Left lobe of liver (tissue), 2 donors: ENCODE measurements around the gene KLHDC1. TPM values are rescaled to one million over a fixed set of nuclear protein-coding genes. Genes with fewer than 3 reads are reported as not detected.
"Not testable (repeated sequence)": the region's sequence is repeated elsewhere in the genome, so short reads cannot be mapped to it uniquely, and the experiment has no call there.

Experiments used
- ATAC-seq: fragments of 200-7000 bp; cut with Tn5 transposase; one replicate; pipeline ENCODE4 v1.9.1; 2020; ENCODE audit warnings: mild to moderate bottlenecking, moderate library complexity
- DNase-seq: peaks from one replicate; pipeline ENCODE4 v3.0.0-alpha.2; 2020; ENCODE audit warnings: low spot score
- total RNA-seq: library from RNA; stranded (reverse); gene quantifications from one replicate; pipeline ENCODE4 v1.2.1, GENCODE V29; 2021
- donor health status: DM: no; HTN: no; CAD: no; lungs with moderate emphysema.
- donor health status: DM: no; HTN: yes; CAD: no.

Gene KLHDC1
- 3.0 TPM for total RNA-seq

GRCh38 chr14:49692811-49693734 lies at the start of gene KLHDC1:
Gene KLHDC1 (plus strand): TSS chr14:49693120. CDS start chr14:49693195, 75 bp downstream.
- peak; percentile 88 for DNase-seq
- ATAC-seq: peak; percentile 86

GRCh38 chr14:49653508-49653907 lies 39.4 kb upstream of the KLHDC1 start:
- no peak for ATAC-seq
- no peak for DNase-seq

- ATAC-seq (no peak), DNase-seq (no peak)
Observed at GRCh38 chr14:49654511-49654910, 38.4 kb upstream of the KLHDC1 start.

GRCh38 chr14:49657500-49657899 lies 35.4 kb upstream of the KLHDC1 start:
- not testable (repeated sequence) for ATAC-seq, DNase-seq

GRCh38 chr14:49659526-49660455 lies 33.1 kb upstream of the KLHDC1 start:
- DNase-seq: no peak
- ATAC-seq: no peak

- DNase-seq (no peak), ATAC-seq (no peak)
Observed at GRCh38 chr14:49670475-49670874, 22.4 kb upstream of the KLHDC1 start.

- no peak for ATAC-seq
Observed at GRCh38 chr14:49673586-49673985, 19.3 kb upstream of the KLHDC1 start.

GRCh38 chr14:49677643-49678042 lies 15.3 kb upstream of the KLHDC1 start:
- no peak for ATAC-seq
- no peak for DNase-seq

More at GRCh38 chr14:49673586-49673985, 19.3 kb upstream of the KLHDC1 start:
- DNase-seq: no peak

- ATAC-seq: no peak
- no peak for DNase-seq
Observed at GRCh38 chr14:49679271-49679670, 13.6 kb upstream of the KLHDC1 start.

- ATAC-seq (no peak), DNase-seq (no peak)
Observed at GRCh38 chr14:49686425-49686824, 6.5 kb upstream of the KLHDC1 start.

GRCh38 chr14:49687942-49688700 lies 4.8 kb upstream of the KLHDC1 start, which contains the start of gene POLE2:
Gene POLE2 (minus strand): TSS chr14:49688214. CDS start chr14:49688203, 11 bp downstream.
- peak; percentile 76 for DNase-seq
- peak; percentile 88 for ATAC-seq

- no peak for DNase-seq
- ATAC-seq: no peak
Observed at GRCh38 chr14:49688701-49689030, 4.3 kb upstream of the KLHDC1 start.

- no peak for ATAC-seq
- DNase-seq: no peak
Observed at GRCh38 chr14:49691031-49691430, 1.9 kb upstream of the KLHDC1 start.

GRCh38 chr14:49692193-49692757 lies 645 bp upstream of the KLHDC1 start:
- no peak for ATAC-seq
- DNase-seq: no peak

GRCh38 chr14:49693735-49694124 lies 810 bp downstream of the KLHDC1 start:
- ATAC-seq, DNase-seq: not testable (repeated sequence)

GRCh38 chr14:49702725-49703124 lies 9.8 kb downstream of the KLHDC1 start:
- ATAC-seq (no peak), DNase-seq (no peak)

GRCh38 chr14:49703965-49704364 lies 11.0 kb downstream of the KLHDC1 start:
- ATAC-seq (no peak), DNase-seq (no peak)

GRCh38 chr14:49704471-49704870 lies 11.6 kb downstream of the KLHDC1 start:
- DNase-seq, ATAC-seq: not testable (repeated sequence)

GRCh38 chr14:49710993-49711392 lies 18.1 kb downstream of the KLHDC1 start:
- ATAC-seq, DNase-seq: not testable (repeated sequence)

- DNase-seq: no peak
- no peak for ATAC-seq
Observed at GRCh38 chr14:49720744-49721143, 27.8 kb downstream of the KLHDC1 start.
